Measurements from ENCODE around the gene AGAP2. TPM values are rescaled to one million over a fixed set of nuclear protein-coding genes. Genes with fewer than 3 reads are reported as not detected.

Gene AGAP2
- total and polyA plus RNA-seq, 2 of the 13 experiments (the other 11 are each of a cell fraction or from before 2014, with no cell fraction given) = 0.38 to 0.45 TPM

DNA sequence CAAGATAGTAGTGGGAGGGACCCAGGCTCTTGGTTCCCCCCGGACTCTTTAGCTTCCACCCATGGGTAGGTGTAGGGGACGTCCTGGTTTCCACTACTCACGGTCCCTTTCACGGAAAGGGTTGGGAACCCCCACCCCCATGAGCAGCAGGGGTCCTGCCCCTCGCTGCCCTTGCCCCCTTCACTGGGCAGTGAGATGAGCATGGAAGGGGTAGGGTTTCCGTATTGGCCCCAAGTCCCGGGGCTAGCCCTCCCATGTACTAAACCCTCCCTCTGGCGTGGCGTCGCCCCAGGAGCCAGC, 12.7 kb downstream of the AGAP2 start:
- H2AFZ ChIP-seq (ENCODE audit: low read length) = no peak overlapping the region
- intact Hi-C loops (cut with micrococcal nuclease; ENCODE audit: unreplicated experiment) (no loop called here), in situ Hi-C loops (cut with HindIII; ENCODE audit: extremely low pct_ligation_motif_present, low pct_unique_long_range_greater_than_20kb) (no loop called here)
- BruUV-seq (replicated peaks) = no TSS peak
- no peaks in the 10 kb centered on the region for H3K79me2 ChIP-seq (ENCODE audit: insufficient read depth, low read length)
- no peaks in the 10 kb centered on the region for H4K20me1 ChIP-seq (ENCODE audit: insufficient read depth, low read length)
- H3K9ac ChIP-seq (ENCODE audit: insufficient read depth, low read depth, low read length) = 0 out of 2 replicates have a peak overlapping the region, but pooled peaks have one; percentile 52
- peaks cover 0 to 14% of the 10 kb centered on the region in 2 experiments; a peak in 3 of 5 replicates for H3K27me3 ChIP-seq (ENCODE audit: control insufficient read depth in 1 of 2, insufficient read depth in 2 of 2, low read length in 2 of 2)
- 0 out of 2 replicates have a peak, but pooled peaks have one; percentile 8 for TF ChIP-seq ZNF556 (CRISPR knock-in tag; IDR thresholded peaks at IDR 0.05; ENCODE audit: borderline replicate concordance)
- TF ChIP-seq ZNF234 (CRISPR knock-in tag; conservative IDR thresholded peaks at IDR 0.05) = no peak
- TF ChIP-seq ZC3H13 (CRISPR knock-in tag; IDR thresholded peaks at IDR 0.05) = 0 out of 2 replicates have a peak, but pooled peaks have one; percentile 53
- TF ChIP-seq SIN3B (IDR thresholded peaks at IDR 0.05; ENCODE audit: low read length) = no peak
- 0 out of 2 replicates have a peak, but pooled peaks have one; percentile 35 for TF ChIP-seq ZNF589 (CRISPR knock-in tag; conservative IDR thresholded peaks at IDR 0.05)
- TF ChIP-seq IKZF4 (CRISPR knock-in tag; IDR thresholded peaks at IDR 0.05; ENCODE audit: borderline replicate concordance, low read depth, not compliant biosample characterization) = no peak
- TF ChIP-seq TMF1 (CRISPR knock-in tag; IDR thresholded peaks at IDR 0.05; ENCODE audit: low read depth) = no peak
- TF ChIP-seq ZNF274 (CRISPR knock-in tag; IDR thresholded peaks at IDR 0.05) = 0 out of 2 replicates have a peak, but pooled peaks have one; percentile 6
- ChIA-PET POLR2A (interaction anchor here (0.6 to 2.1 kb wide), 10 partner anchors 8 to 121 kb away, joined by 3 to 23 read pairs (median 4); partner anchors contain the start of genes ARHGEF25, CDK4, CTDSP2 and EEF1AKMT3), CTCF (ENCODE audit: low intra/inter-chr PET ratio, low total read pairs) (interaction anchor here (1.7 kb wide), 1 partner anchor 10 kb away, joined by 6 read pairs; no protein-coding TSS in a partner anchor)
- FAIRE-seq (no peak), ATAC-seq (no peak; the same call in 2 of the 3 replicates), DNase-seq (ENCODE audit: low spot score) (no peak)
- 3% methylated on average over 10 of the region's 10 CpGs for WGBS (ENCODE audit: low lambda C conversion rate)
- H3K4me3 ChIP-seq (replicated peaks in 1 of 3; ENCODE audit: insufficient read depth in 1 of 3, low read depth in 2 of 3, low read length in 3 of 3) = peak overlapping the region; percentile 81 to 91 (median 89); a peak in 5 of 6 replicates
- 0 out of 2 replicates have a peak, but pooled peaks cover 4% of the 10 kb centered on the region for H3K4me1 ChIP-seq (ENCODE audit: insufficient read depth, low read length)
- peak overlapping the region; percentile 98 for H3K4me2 ChIP-seq (ENCODE audit: low read depth, low read length)
- peaks cover 0 to 4% of the 10 kb centered on the region in 2 experiments; a peak in 1 of 5 replicates for H3K36me3 ChIP-seq (replicated peaks in 1 of 2; ENCODE audit: control insufficient read depth in 1 of 2, insufficient read depth in 2 of 2, low read length in 2 of 2)
- no peaks in the 10 kb centered on the region for H3K9me3 ChIP-seq (ENCODE audit: low read length)
- no peak overlapping the region for H3K27ac ChIP-seq (ENCODE audit: extremely low read length, insufficient read depth, low read length)
